Esophagus squamous epithelium (tissue), 5 donors: ENCODE measurements around the gene DOCK2. TPM values are rescaled to one million over a fixed set of nuclear protein-coding genes. Genes with fewer than 3 reads are reported as not detected.
"Not testable (repeated sequence)": the region's sequence is repeated elsewhere in the genome, so short reads cannot be mapped to it uniquely, and the experiment has no call there.

Experiments used
- DNase-seq: peaks from one replicate; lab custom pipeline; 2025; lab: John Stamatoyannopoulos, UW
- H3K27ac ChIP-seq, 4 donors: fragments of 200-600 bp; sonication (generic); one replicate each; pipeline ENCODE4 v1.5.1; 2016 to 2019; ENCODE audit warnings: mild to moderate bottlenecking in 1 of 4
- H3K27me3 ChIP-seq, 4 donors: fragments of 200-600 bp; sonication (generic); 1 replicate in 3 of 4; 2 replicates in 1 of 4; pipeline versions ENCODE4 v1.5.1 to v1.6.0; 2017 to 2021; ENCODE audit warnings: antibody characterized with exemption in 1 of 4
- H3K36me3 ChIP-seq, 3 donors: fragments of 200-600 bp; sonication (generic); one replicate each; pipeline ENCODE4 v1.5.1; 2016 to 2019
- H3K4me1 ChIP-seq, 3 donors: fragments of 200-600 bp; sonication (generic); one replicate each; pipeline ENCODE4 v1.5.1; 2017 to 2019
- H3K4me3 ChIP-seq, 4 donors: fragments of 200-600 bp; sonication (generic); 1 replicate in 3 of 4; 2 replicates in 1 of 4; pipeline ENCODE4 v1.5.1; 2016 to 2019; ENCODE audit warnings: mild to moderate bottlenecking in 2 of 4, moderate library complexity in 1 of 4
- H3K9me3 ChIP-seq, 3 donors: fragments of 200-600 bp; sonication (generic); one replicate each; pipeline ENCODE4 v1.5.1; 2016 to 2019
- POLR2A ChIP-seq, 4 donors: fragments of 450-650 bp; IDR thresholded peaks; one replicate each; pipeline ENCODE4 v1.6.1; 2017; ENCODE audit warnings: antibody characterized with exemption in 4 of 4, mild to moderate bottlenecking in 4 of 4, moderate library complexity in 3 of 4
- WGBS, 2 donors: methylation state at CpG; one replicate each; pipeline ENCODE4 v1.1.5; 2018; 5-methylcytosine and 5-hydroxymethylcytosine counted together
- intact Hi-C: fragments of 100-400 bp; cut with DNase I; formaldehyde crosslinking; loops from one replicate; pipeline ENCODE4 v1.15.0; 2022
- total RNA-seq, 4 donors: library from RNA; depleted of rRNA; stranded (reverse); fragments of >200 nt; gene quantifications; one replicate each; pipeline ENCODE4 v1.1.0, GENCODE V29; 2016
- TF ChIP-seq, protein P1 (sequence below), 6 experiments: fragments of 450-650 bp in 4 of 6; fragments of 200-600 bp in 2 of 6; sonication (generic) in 2 of 6; IDR thresholded peaks; one replicate each; pipeline ENCODE4 v1.5.1; 2016 to 2019; ENCODE audit warnings: antibody characterized with exemption in 6 of 6, mild to moderate bottlenecking in 4 of 6, moderate library complexity in 4 of 6
- donor health status: DM: yes; HTN: yes; CAD: no.

Gene DOCK2
- total RNA-seq, 4 donors from 2014 or later = 4.1 to 14.5 (median 10.0) TPM

GRCh38 chr5:169751490-169751889 is 114.4 kb downstream of the DOCK2 start:
- H3K27me3 ChIP-seq = no peaks in the 10 kb centered on the region
- WGBS, 2 donors = 91 to 93% methylated on average over 4 of the region's 4 CpGs
- no peaks in the 10 kb centered on the region for H3K4me1 ChIP-seq
- H3K9me3 ChIP-seq = no peaks in the 10 kb centered on the region
- H3K27ac ChIP-seq = no peak overlapping the region
- H3K36me3 ChIP-seq = no peaks in the 10 kb centered on the region
- H3K4me3 ChIP-seq = no peak overlapping the region
- TF ChIP-seq, protein P1, sequence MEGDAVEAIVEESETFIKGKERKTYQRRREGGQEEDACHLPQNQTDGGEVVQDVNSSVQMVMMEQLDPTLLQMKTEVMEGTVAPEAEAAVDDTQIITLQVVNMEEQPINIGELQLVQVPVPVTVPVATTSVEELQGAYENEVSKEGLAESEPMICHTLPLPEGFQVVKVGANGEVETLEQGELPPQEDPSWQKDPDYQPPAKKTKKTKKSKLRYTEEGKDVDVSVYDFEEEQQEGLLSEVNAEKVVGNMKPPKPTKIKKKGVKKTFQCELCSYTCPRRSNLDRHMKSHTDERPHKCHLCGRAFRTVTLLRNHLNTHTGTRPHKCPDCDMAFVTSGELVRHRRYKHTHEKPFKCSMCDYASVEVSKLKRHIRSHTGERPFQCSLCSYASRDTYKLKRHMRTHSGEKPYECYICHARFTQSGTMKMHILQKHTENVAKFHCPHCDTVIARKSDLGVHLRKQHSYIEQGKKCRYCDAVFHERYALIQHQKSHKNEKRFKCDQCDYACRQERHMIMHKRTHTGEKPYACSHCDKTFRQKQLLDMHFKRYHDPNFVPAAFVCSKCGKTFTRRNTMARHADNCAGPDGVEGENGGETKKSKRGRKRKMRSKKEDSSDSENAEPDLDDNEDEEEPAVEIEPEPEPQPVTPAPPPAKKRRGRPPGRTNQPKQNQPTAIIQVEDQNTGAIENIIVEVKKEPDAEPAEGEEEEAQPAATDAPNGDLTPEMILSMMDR (IDR thresholded peaks at IDR 0.05) = no peak
- TF ChIP-seq POLR2A (IDR thresholded peaks at IDR 0.05) = no peak
- DNase-seq = no peak
- intact Hi-C loops = no loop called here

- DNase-seq, H3K4me1 ChIP-seq, H3K9me3 ChIP-seq, H3K4me3 ChIP-seq, H3K36me3 ChIP-seq, H3K27ac ChIP-seq, H3K27me3 ChIP-seq, intact Hi-C loops: not testable (repeated sequence)
- 76 to 79% methylated on average over 10 of the region's 10 CpGs for WGBS, 2 donors
Measured at GRCh38 chr5:169752566-169752965, 115.5 kb downstream of the DOCK2 start.

DNA sequence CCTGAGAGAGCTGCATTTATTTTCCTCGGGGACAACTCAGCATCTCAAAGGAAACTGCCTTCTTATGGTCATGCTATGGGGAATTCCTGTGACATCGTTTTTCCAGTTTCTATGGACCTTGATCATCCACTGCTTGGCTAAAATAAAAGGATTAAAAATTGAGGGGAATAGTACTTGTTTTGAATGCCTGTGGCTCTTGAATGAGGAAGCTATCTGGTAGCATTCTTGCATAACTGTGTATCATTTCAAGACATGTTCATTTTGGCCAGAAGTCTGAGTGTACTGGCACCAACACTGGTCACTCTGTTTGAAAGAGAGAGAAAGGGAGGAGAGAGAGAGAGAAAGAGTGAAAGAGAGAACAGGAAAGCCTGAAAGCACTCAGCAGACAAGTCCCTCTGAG is 116.7 kb downstream of the DOCK2 start:
- Histone ChIP-seq H3K27me3 (no peaks in the 10 kb centered on the region), H3K4me3 (no peak overlapping the region), H3K9me3 (no peaks in the 10 kb centered on the region), H3K36me3 (no peaks in the 10 kb centered on the region), H3K27ac (no peak overlapping the region), H3K4me1 (no peaks in the 10 kb centered on the region)
- no peak for DNase-seq
- 40 to 63% methylated on average over 2 of the region's 2 CpGs for WGBS, 2 donors
- TF ChIP-seq POLR2A (IDR thresholded peaks at IDR 0.05) = no peak
- TF ChIP-seq, protein P1 (IDR thresholded peaks at IDR 0.05) = no peak
- intact Hi-C loops = no loop called here

- intact Hi-C loops = no loop called here
- H3K9me3 ChIP-seq = no peaks in the 10 kb centered on the region
- H3K27ac ChIP-seq = no peak overlapping the region
- no peak overlapping the region for H3K4me3 ChIP-seq
- DNase-seq = no peak
- H3K4me1 ChIP-seq = no peaks in the 10 kb centered on the region
- no peaks in the 10 kb centered on the region for H3K27me3 ChIP-seq
- TF ChIP-seq POLR2A (IDR thresholded peaks at IDR 0.05) = no peak
- TF ChIP-seq, protein P1 (IDR thresholded peaks at IDR 0.05) = no peak
- no peaks in the 10 kb centered on the region for H3K36me3 ChIP-seq
Measured at GRCh38 chr5:169754737-169755136, 117.7 kb downstream of the DOCK2 start.

- 72 to 98% methylated on average over 6 to 7 of the region's 10 CpGs for WGBS, 2 donors
- DNase-seq = no peak
Measured at GRCh38 chr5:169756071-169756765, 119.1 kb downstream of the DOCK2 start.

More at GRCh38 chr5:169756071-169756765, 119.1 kb downstream of the DOCK2 start:
- no peak overlapping the region for H3K27ac ChIP-seq
- TF ChIP-seq, protein P1 (IDR thresholded peaks at IDR 0.05) = no peak
- no peak for TF ChIP-seq POLR2A (IDR thresholded peaks at IDR 0.05)
- no peaks in the 10 kb centered on the region for H3K9me3 ChIP-seq
- H3K27me3 ChIP-seq = no peaks in the 10 kb centered on the region
- no peak overlapping the region for H3K4me3 ChIP-seq
- no peaks in the 10 kb centered on the region for H3K36me3 ChIP-seq
- intact Hi-C loops = no loop called here
- no peaks in the 10 kb centered on the region for H3K4me1 ChIP-seq
